Small intestine (tissue), 7 donors: Measurements from ENCODE around the gene SALL3. TPM values are rescaled to one million over a fixed set of nuclear protein-coding genes. Genes with fewer than 3 reads are reported as not detected.

ENCODE experiments used
- DNase-seq, 2 donors: peaks; one replicate each; pipeline versions ENCODE4 v3.0.0 to v3.0.0-alpha.2; 2013
- FAIRE-seq: peaks from 2 replicates; lab custom pipeline; 2012; peaks lifted over from hg19 to GRCh38; lab: Jason Lieb, UNC
- H3K27ac ChIP-seq, 3 donors: one replicate each; pipeline ENCODE4 v1.5.1; 2013; ENCODE audit warnings: low read length in 2 of 3, mild to moderate bottlenecking in 2 of 3, control low read depth in 1 of 3, inconsistent platforms in 1 of 3, low read depth in 1 of 3, moderate library complexity in 1 of 3
- H3K27me3 ChIP-seq, 3 donors: one replicate each; pipeline ENCODE4 v1.6.1; 2013; ENCODE audit warnings: low read length in 3 of 3, inconsistent platforms in 1 of 3; ENCODE audit not compliant: control insufficient read depth in 3 of 3, insufficient read depth in 3 of 3
- H3K36me3 ChIP-seq, 3 donors: one replicate each; pipeline ENCODE4 v1.6.1; 2013; ENCODE audit warnings: low read length in 3 of 3, inconsistent platforms in 1 of 3, low read depth in 1 of 3, mild to moderate bottlenecking in 1 of 3, moderate library complexity in 1 of 3; ENCODE audit not compliant: control insufficient read depth in 3 of 3, insufficient read depth in 2 of 3
- H3K4me1 ChIP-seq, 3 donors: one replicate each; pipeline ENCODE4 v1.6.1; 2013; ENCODE audit warnings: low read length in 2 of 3, inconsistent platforms in 1 of 3, low read depth in 1 of 3, mild to moderate bottlenecking in 1 of 3, moderate library complexity in 1 of 3; ENCODE audit not compliant: control insufficient read depth in 3 of 3, insufficient read depth in 2 of 3
- H3K4me3 ChIP-seq, 3 donors: one replicate each; pipeline ENCODE4 v1.5.1; 2013; ENCODE audit warnings: low read length in 3 of 3, control low read depth in 1 of 3, inconsistent platforms in 1 of 3, low read depth in 1 of 3, mild to moderate bottlenecking in 1 of 3, moderate library complexity in 1 of 3
- H3K9me3 ChIP-seq, 2 donors: one replicate each; pipeline ENCODE4 v1.6.1; 2013; ENCODE audit warnings: low read depth in 1 of 2, low read length in 1 of 2; ENCODE audit not compliant: control insufficient read depth in 2 of 2, insufficient read depth in 1 of 2
- WGBS, 3 donors: extraction: QIAGEN DNeasy Blood & Tissue Kit; methylation state at CpG; one replicate each; pipeline ENCODE4 v1.1.7; 2013; 5-methylcytosine and 5-hydroxymethylcytosine counted together
- polyA plus RNA-seq, 4 donors: library from polyadenylated mRNA; stranded (reverse) in 3 of 4; unstranded in 1 of 4; fragments of 200-250 nt in 3 of 4; fragments of 120-200 nt in 1 of 4; gene quantifications; one replicate each; pipeline versions ENCODE4 v1.2.1 to v1.2.3, GENCODE V29; 2013
- donor health status: healthy with polysubstance abuse.
- donor health status: control.
- donor health status: control.
- donor health status: Bipolar disorder and iron deficiency.
- donor health status: healthy.

Gene SALL3
- polyA plus RNA-seq, 4 donors = under 0.01 to 0.01 TPM; not detected in 2

DNA sequence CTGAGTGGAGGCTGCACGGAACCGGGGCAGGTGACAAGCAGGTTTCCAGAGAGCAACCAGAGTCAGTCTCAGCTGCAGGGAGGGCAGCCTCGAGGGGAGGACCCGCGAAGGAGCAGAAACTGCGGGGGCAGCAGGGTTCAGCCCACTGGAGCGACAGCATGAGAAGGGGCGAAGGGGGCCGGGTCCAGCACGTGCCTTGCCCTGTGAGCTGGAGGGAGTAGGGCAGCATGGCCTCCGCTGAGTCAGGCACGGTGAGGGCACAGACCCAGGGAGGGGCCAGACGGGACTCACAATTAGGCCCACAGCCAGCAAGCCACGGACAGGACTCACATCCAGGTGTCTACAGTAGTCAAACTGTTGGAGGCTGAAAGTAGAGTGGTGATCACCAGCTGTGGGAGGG is 66.9 kb downstream of the SALL3 start:
- Histone ChIP-seq H3K27me3 (no peaks in the 10 kb centered on the region), H3K36me3 (no peaks in the 10 kb centered on the region), H3K4me3 (no peak overlapping the region), H3K27ac (no peak overlapping the region), H3K4me1 (no peaks in the 10 kb centered on the region), H3K9me3 (no peaks in the 10 kb centered on the region)
- FAIRE-seq (no peak), DNase-seq (peak in 1 of 2 donors; percentile 16)
- 29 to 70% (median 59%) methylated on average over 14 of the region's 14 CpGs for WGBS, 3 donors

DNA sequence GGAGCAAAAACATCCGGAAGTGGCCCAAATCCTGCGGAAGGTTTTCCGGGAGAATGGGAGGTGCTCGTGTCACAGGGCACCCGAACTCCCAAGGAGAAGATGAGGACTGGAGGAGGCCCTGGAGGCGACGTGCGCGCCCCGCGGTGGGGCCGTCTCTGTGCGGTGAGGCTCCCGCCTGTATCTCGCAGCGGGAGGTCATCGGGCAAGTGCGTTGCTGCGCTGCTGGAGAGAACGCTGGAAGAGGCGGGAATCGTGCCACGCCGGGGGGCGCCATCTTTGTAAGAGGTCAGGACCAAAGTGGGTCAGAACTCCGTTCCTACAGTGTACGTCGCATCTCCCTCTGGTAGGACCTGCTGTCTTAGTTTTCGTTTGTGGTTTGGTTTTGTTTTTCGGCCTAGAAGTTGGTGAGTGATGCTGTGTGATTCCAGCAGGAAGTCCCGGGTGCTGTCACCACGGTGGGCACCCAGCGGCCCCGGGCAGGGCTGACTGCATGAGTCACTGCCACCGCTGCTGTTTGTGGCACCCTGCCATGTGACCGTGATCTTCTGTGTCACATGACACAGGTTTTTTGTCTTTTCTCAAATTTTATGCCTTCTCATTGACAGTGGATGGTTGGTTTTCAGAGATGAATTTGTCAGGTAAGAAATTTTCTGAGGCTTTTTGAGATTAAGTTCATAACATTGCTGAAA is 68.1 kb downstream of the SALL3 start:
- Histone ChIP-seq H3K4me1 (no peaks in the 10 kb centered on the region), H3K27ac (no peak overlapping the region), H3K36me3 (no peaks in the 10 kb centered on the region), H3K27me3 (no peaks in the 10 kb centered on the region), H3K4me3 (no peak overlapping the region), H3K9me3 (no peaks in the 10 kb centered on the region)
- FAIRE-seq (no peak), DNase-seq (no peak)
- 91 to 92% (median 91%) methylated on average over 35 to 36 of the region's 36 CpGs for WGBS, 3 donors

DNA sequence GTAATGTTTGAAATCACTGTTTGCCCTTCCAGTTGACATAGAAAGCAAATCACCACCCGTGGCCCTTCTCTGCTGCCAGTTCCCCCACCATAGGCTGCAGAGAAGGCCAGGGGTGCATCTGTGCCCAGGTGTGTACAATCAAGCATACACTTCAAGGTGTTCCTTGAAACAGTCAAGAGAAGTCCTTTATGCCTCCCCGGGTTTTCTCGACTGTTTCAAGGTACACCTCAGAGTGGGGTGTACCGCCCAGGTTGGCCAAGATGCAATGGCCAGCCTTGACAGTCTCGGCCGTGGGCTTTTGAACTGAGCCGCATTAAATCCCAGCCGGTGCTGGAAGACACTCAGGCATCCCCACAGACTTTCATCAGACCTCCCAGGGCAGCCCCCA is 68.6 kb downstream of the SALL3 start:
- 80 to 91% (median 88%) methylated on average over 8 of the region's 8 CpGs for WGBS, 3 donors
- Histone ChIP-seq H3K27me3 (no peaks in the 10 kb centered on the region), H3K36me3 (no peaks in the 10 kb centered on the region), H3K4me1 (no peaks in the 10 kb centered on the region), H3K27ac (no peak overlapping the region), H3K9me3 (no peaks in the 10 kb centered on the region), H3K4me3 (no peak overlapping the region)
- FAIRE-seq = no peak
- DNase-seq = no peak

DNA sequence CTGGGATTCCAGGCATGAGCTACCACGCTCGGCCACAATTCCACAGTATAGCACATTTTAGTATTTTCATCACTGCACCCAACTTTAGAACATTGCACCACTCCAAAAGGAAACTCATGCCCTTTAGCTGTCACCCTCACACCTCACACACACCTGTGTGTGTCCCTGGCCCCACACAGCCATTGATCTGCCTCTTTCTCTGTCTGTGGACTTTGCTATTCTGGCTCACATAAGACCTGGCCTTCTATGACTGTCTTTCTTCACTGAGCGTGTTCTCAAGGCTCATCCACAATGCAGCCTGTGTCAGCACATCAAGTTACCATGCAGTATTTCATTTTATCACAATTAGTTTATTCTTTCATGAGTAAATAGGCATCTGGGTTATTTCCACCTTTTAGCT is 69.9 kb downstream of the SALL3 start:
- H3K4me3 ChIP-seq = no peak overlapping the region
- WGBS, 3 donors = 77 to 93% (median 86%) methylated on average over 3 of the region's 3 CpGs
- H3K27me3 ChIP-seq = peaks cover 0 to 4% (median 0%) of the 10 kb centered on the region in 3 donors
- no peaks in the 10 kb centered on the region for H3K36me3 ChIP-seq
- no peaks in the 10 kb centered on the region for H3K4me1 ChIP-seq
- no peaks in the 10 kb centered on the region for H3K9me3 ChIP-seq
- H3K27ac ChIP-seq = no peak overlapping the region
- no peak for FAIRE-seq
- DNase-seq = no peak

Other genes with a start within 250 kb of the SALL3 start
- gene ATP9B, start 89.6 kb downstream of the SALL3 start, polyA plus RNA-seq = 10 to 100 TPM in 2 of 4 donors, 1 to 10 TPM in 2; 4.3 to 19.6 (median 12.2) TPM